ENCODE results near the gene OPTN.

DNA sequence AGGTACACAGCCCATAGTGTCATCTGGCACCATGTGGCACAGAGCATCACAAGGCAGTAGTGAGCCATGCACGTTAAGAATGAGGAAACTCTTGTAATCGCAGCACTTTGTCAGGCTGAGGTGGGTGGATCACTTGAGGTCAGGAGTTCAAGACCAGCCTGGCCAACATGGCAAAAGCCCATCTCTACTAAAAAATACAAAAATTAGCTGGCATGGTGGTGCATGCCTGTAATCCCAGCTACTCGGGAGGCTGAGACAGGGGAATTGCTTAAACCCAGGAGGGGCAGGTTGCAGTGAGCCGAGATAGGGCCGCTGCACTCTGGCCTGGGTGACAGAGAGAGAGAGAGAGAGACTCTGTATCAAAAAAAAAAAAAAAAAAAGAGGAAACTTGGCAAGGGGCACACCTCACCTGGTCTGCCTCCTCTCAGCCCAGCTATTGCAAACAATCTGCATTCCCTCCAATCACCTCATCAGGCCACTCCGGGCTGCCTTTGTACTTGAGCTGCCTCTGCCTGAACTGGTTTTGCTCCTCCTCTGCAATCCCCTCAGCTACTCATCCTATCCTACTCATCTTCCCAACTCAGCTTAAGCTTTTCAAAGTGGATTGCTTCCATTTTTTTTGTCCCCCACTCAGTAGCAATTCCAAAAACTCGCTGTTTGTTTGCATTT is 46.0 kb upstream of the OPTN start:
- TF ChIP-seq POLR2A (IDR thresholded peaks at IDR 0.05; ENCODE audit: low read depth, low read length), result no peak
- TF ChIP-seq, protein P1, sequence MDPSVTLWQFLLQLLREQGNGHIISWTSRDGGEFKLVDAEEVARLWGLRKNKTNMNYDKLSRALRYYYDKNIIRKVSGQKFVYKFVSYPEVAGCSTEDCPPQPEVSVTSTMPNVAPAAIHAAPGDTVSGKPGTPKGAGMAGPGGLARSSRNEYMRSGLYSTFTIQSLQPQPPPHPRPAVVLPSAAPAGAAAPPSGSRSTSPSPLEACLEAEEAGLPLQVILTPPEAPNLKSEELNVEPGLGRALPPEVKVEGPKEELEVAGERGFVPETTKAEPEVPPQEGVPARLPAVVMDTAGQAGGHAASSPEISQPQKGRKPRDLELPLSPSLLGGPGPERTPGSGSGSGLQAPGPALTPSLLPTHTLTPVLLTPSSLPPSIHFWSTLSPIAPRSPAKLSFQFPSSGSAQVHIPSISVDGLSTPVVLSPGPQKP (IDR thresholded peaks at IDR 0.05; ENCODE audit: low read depth, low read length), result no peak
